Breast epithelium (tissue), 4 donors: ENCODE data around the gene UMODL1. TPM values are rescaled to one million over a fixed set of nuclear protein-coding genes. Genes with fewer than 3 reads are reported as not detected.

Experiments used
- DNase-seq, 2 donors: peaks; one replicate each; pipeline ENCODE4 v3.0.0-alpha.2; 2019; ENCODE audit warnings: low spot score in 2 of 2
- H3K27ac ChIP-seq, 2 donors: fragments of 200-600 bp; sonication (generic) in 1 of 2; one replicate each; pipeline ENCODE4 v1.5.1; 2016 to 2019; ENCODE audit warnings: mild to moderate bottlenecking in 1 of 2
- H3K27me3 ChIP-seq, 2 donors: fragments of 200-600 bp; sonication (generic) in 1 of 2; one replicate each; pipeline versions ENCODE4 v1.5.1 to v1.6.0; 2017 to 2019; ENCODE audit warnings: control low read depth in 1 of 2, mild to moderate bottlenecking in 1 of 2
- H3K36me3 ChIP-seq: fragments of 200-600 bp; one replicate; pipeline ENCODE4 v1.5.1; 2019
- H3K4me1 ChIP-seq, 2 donors: fragments of 200-600 bp; sonication (generic); one replicate each; pipeline ENCODE4 v1.5.1; 2016 to 2019; ENCODE audit warnings: control low read depth in 1 of 2
- H3K4me3 ChIP-seq, 3 donors: fragments of 200-600 bp; sonication (generic); 1 replicate in 2 of 3; 2 replicates in 1 of 3; pipeline ENCODE4 v1.5.1; 2016 to 2019; ENCODE audit warnings: mild to moderate bottlenecking in 3 of 3, moderate library complexity in 2 of 3
- H3K9me3 ChIP-seq, 2 donors: fragments of 200-600 bp; sonication (generic) in 1 of 2; one replicate each; pipeline ENCODE4 v1.5.1; 2016 to 2019; ENCODE audit warnings: control low read depth in 1 of 2
- CTCF ChIP-seq, 3 donors: fragments of 450-650 bp; IDR thresholded peaks; one replicate each; pipeline ENCODE4 v1.5.1; 2016 to 2017; ENCODE audit warnings: antibody characterized with exemption in 3 of 3, mild to moderate bottlenecking in 3 of 3, moderate library complexity in 3 of 3
- POLR2A ChIP-seq: fragments of 450-650 bp; IDR thresholded peaks from one replicate; pipeline ENCODE4 v1.6.1; 2016; ENCODE audit warnings: antibody characterized with exemption, mild to moderate bottlenecking, moderate library complexity
- POLR2AphosphoS5 ChIP-seq, 3 donors: sonication (generic); formaldehyde crosslinking; IDR thresholded peaks; one replicate each; pipeline ENCODE4 v1.6.1; 2017; ENCODE audit warnings: antibody characterized with exemption in 3 of 3
- intact Hi-C: fragments of 100-400 bp; cut with DNase I; formaldehyde crosslinking; loops from one replicate; pipeline ENCODE4 v1.15.1; 2023; ENCODE audit warnings: low total_unique reads
- total RNA-seq, 3 donors: library from RNA; depleted of rRNA; stranded (reverse); fragments of >200 nt; gene quantifications; one replicate each; pipeline ENCODE4 v1.1.0, GENCODE V29; 2016

The UMODL1 gene
- total RNA-seq, 3 donors from 2014 or later: not detected

DNA sequence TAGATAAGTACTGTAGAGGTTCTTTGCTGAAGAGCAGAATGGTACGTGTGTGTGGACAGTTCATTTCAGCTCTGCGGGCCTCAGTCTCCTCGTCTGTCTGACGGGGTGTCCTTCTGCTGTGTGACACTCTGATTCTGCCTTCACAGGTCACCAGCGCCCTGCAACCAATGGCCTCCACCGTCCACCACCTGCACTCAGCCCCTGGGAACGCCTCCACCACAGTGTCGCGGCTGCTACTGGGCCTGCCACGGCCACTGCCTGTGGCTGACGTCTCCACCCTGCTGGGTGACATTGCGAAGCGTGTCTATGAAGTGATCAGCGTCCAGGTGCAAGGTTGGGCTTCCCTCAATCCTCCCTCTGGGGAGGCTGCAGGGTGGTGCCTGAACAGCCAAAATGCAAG is 17.0 kb downstream of the UMODL1 start:
- H3K27me3 ChIP-seq: no peaks in the 10 kb centered on the region
- no peaks in the 10 kb centered on the region for H3K4me1 ChIP-seq
- no peaks in the 10 kb centered on the region for H3K36me3 ChIP-seq
- DNase-seq: no peak
- H3K27ac ChIP-seq: no peak overlapping the region
- no peaks in the 10 kb centered on the region for H3K9me3 ChIP-seq
- TF ChIP-seq POLR2A: no peak
- no peak overlapping the region for H3K4me3 ChIP-seq
- intact Hi-C loops: no loop called here

GRCh38 chr21:42088658-42089057 is 17.5 kb downstream of the UMODL1 start:
- DNase-seq: no peak
- Histone ChIP-seq H3K9me3 (no peaks in the 10 kb centered on the region), H3K27ac (no peak overlapping the region), H3K27me3 (no peaks in the 10 kb centered on the region), H3K36me3 (no peaks in the 10 kb centered on the region), H3K4me3 (no peak overlapping the region), H3K4me1 (no peaks in the 10 kb centered on the region)
- intact Hi-C loops: no loop called here
- TF ChIP-seq POLR2AphosphoS5 (IDR thresholded peaks at IDR 0.05) (peak in 1 of 3 donors; percentile 11), CTCF (IDR thresholded peaks at IDR 0.05) (no peak)

DNA sequence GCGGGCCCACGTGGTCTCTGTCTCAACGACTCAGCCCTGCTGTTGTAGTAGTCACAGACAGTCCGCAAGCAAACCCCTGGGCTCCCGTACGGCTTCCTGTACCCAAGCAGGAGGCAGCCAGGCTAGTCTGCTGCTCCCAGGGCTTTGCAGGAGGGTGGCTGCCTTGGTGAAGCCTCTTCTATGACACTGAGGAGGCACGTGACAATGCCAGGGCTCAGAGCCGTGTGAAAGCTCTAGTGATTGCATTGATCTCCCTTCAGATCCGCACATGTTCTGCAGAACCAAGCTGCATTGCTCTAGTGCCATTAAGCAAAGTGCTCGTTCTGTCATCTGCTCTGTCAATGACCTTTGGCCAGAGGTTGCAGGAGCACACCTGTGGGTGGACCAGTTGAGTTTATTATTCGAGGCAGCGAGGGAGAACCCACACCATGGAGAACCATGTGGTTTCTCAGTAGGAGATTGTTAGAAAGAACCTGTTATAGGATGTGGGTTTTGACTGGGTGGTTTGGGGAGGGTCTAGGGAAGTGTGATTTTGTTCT is 18.0 kb downstream of the UMODL1 start:
- H3K4me3 ChIP-seq: no peak overlapping the region
- H3K27ac ChIP-seq: no peak overlapping the region
- H3K27me3 ChIP-seq: no peaks in the 10 kb centered on the region
- TF ChIP-seq POLR2A (no peak), CTCF (IDR thresholded peaks at IDR 0.05) (no peak), POLR2AphosphoS5 (IDR thresholded peaks at IDR 0.05) (peak in 1 of 3 donors; percentile 3)
- no peak for DNase-seq
- H3K4me1 ChIP-seq: no peaks in the 10 kb centered on the region
- intact Hi-C loops: no loop called here
- H3K9me3 ChIP-seq: no peaks in the 10 kb centered on the region
- H3K36me3 ChIP-seq: no peaks in the 10 kb centered on the region

- Histone ChIP-seq H3K27me3 (no peaks in the 10 kb centered on the region), H3K9me3 (no peaks in the 10 kb centered on the region), H3K4me1 (no peaks in the 10 kb centered on the region), H3K36me3 (no peaks in the 10 kb centered on the region), H3K4me3 (no peak overlapping the region), H3K27ac (no peak overlapping the region)
- no peak for DNase-seq
- TF ChIP-seq CTCF (IDR thresholded peaks at IDR 0.05) (no peak), POLR2AphosphoS5 (IDR thresholded peaks at IDR 0.05) (no peak), POLR2A (no peak)
- intact Hi-C loops: no loop called here
Observed at GRCh38 chr21:42089665-42090310, 18.7 kb downstream of the UMODL1 start.

- Histone ChIP-seq H3K36me3 (no peaks in the 10 kb centered on the region), H3K27ac (no peak overlapping the region), H3K4me1 (no peaks in the 10 kb centered on the region), H3K9me3 (peaks cover 0 to 4% of the 10 kb centered on the region in 2 donors), H3K27me3 (no peaks in the 10 kb centered on the region), H3K4me3 (no peak overlapping the region)
- intact Hi-C loops: no loop called here
- DNase-seq: no peak
- TF ChIP-seq POLR2A (no peak), POLR2AphosphoS5 (IDR thresholded peaks at IDR 0.05) (no peak), CTCF (IDR thresholded peaks at IDR 0.05) (no peak)
Observed at GRCh38 chr21:42091899-42092508, 20.9 kb downstream of the UMODL1 start.
